Measurements from ENCODE around the gene FUT7.
A peak's percentile ranks its signal among the peaks of the same experiment; 100 is the strongest.

FUT7 gene

GRCh38 chr9:137067860-137068538, 36.1 kb upstream of the FUT7 start (continued):
- TF ChIP-seq, protein P1, sequence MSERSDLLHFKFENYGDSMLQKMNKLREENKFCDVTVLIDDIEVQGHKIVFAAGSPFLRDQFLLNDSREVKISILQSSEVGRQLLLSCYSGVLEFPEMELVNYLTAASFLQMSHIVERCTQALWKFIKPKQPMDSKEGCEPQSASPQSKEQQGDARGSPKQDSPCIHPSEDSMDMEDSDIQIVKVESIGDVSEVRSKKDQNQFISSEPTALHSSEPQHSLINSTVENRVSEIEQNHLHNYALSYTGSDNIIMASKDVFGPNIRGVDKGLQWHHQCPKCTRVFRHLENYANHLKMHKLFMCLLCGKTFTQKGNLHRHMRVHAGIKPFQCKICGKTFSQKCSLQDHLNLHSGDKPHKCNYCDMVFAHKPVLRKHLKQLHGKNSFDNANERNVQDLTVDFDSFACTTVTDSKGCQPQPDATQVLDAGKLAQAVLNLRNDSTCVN (tag by site-specific recombination; optimal IDR thresholded peaks at IDR 0.05) = no peak
- TF ChIP-seq ZBTB48 (tag by site-specific recombination; IDR thresholded peaks at IDR 0.05) (no peak), ZNF561 (tag by site-specific recombination; IDR thresholded peaks at IDR 0.05; ENCODE audit: borderline replicate concordance) (no peak), BCL11A (tag by site-specific recombination; IDR thresholded peaks at IDR 0.05; ENCODE audit: low read depth) (no peak), ZNF37A (tag by site-specific recombination; IDR thresholded peaks at IDR 0.05) (no peak), ZNF404 (tag by site-specific recombination; IDR thresholded peaks at IDR 0.05) (no peak), ZNF544 (tag by site-specific recombination; IDR thresholded peaks at IDR 0.05) (no peak), ZNF549 (tag by site-specific recombination; IDR thresholded peaks at IDR 0.05) (no peak), ZNF677 (tag by site-specific recombination; IDR thresholded peaks at IDR 0.05) (no peak), ZNF292 (tag by site-specific recombination; IDR thresholded peaks at IDR 0.05; ENCODE audit: borderline replicate concordance, low read depth) (no peak), ZNF121 (tag by site-specific recombination; IDR thresholded peaks at IDR 0.05) (no peak), ZNF529 (tag by site-specific recombination; IDR thresholded peaks at IDR 0.05; ENCODE audit: insufficient replicate concordance) (no peak), SP7 (tag by site-specific recombination; IDR thresholded peaks at IDR 0.05) (no peak), ZNF2 (tag by site-specific recombination; IDR thresholded peaks at IDR 0.05) (peak; percentile 61; the same call in 1 of the 2 replicates), ZNF248 (tag by site-specific recombination; IDR thresholded peaks at IDR 0.05) (no peak), ZNF23 (tag by site-specific recombination; IDR thresholded peaks at IDR 0.05; ENCODE audit: borderline replicate concordance) (no peak), TRIM28 (IDR thresholded peaks at IDR 0.05; ENCODE audit: borderline replicate concordance, low read length) (no peak), ZFP37 (tag by site-specific recombination; IDR thresholded peaks at IDR 0.05) (no peak), ZNF626 (tag by site-specific recombination; IDR thresholded peaks at IDR 0.05) (no peak), ZNF362 (tag by site-specific recombination; IDR thresholded peaks at IDR 0.05) (no peak), ZNF701 (tag by site-specific recombination; IDR thresholded peaks at IDR 0.05) (no peak), ZIC2 (tag by site-specific recombination; IDR thresholded peaks at IDR 0.05) (no peak), ZNF707 (tag by site-specific recombination; IDR thresholded peaks at IDR 0.05) (no peak), ZNF501 (tag by site-specific recombination; IDR thresholded peaks at IDR 0.05) (no peak), ZNF513 (tag by site-specific recombination; IDR thresholded peaks at IDR 0.05) (no peak), ZNF76 (tag by site-specific recombination; IDR thresholded peaks at IDR 0.05; ENCODE audit: borderline replicate concordance, low read depth) (no peak), TCF7L2 (IDR thresholded peaks at IDR 0.05; ENCODE audit: borderline replicate concordance, low read depth, low read length) (no peak)
- TF ChIP-seq, protein P2, sequence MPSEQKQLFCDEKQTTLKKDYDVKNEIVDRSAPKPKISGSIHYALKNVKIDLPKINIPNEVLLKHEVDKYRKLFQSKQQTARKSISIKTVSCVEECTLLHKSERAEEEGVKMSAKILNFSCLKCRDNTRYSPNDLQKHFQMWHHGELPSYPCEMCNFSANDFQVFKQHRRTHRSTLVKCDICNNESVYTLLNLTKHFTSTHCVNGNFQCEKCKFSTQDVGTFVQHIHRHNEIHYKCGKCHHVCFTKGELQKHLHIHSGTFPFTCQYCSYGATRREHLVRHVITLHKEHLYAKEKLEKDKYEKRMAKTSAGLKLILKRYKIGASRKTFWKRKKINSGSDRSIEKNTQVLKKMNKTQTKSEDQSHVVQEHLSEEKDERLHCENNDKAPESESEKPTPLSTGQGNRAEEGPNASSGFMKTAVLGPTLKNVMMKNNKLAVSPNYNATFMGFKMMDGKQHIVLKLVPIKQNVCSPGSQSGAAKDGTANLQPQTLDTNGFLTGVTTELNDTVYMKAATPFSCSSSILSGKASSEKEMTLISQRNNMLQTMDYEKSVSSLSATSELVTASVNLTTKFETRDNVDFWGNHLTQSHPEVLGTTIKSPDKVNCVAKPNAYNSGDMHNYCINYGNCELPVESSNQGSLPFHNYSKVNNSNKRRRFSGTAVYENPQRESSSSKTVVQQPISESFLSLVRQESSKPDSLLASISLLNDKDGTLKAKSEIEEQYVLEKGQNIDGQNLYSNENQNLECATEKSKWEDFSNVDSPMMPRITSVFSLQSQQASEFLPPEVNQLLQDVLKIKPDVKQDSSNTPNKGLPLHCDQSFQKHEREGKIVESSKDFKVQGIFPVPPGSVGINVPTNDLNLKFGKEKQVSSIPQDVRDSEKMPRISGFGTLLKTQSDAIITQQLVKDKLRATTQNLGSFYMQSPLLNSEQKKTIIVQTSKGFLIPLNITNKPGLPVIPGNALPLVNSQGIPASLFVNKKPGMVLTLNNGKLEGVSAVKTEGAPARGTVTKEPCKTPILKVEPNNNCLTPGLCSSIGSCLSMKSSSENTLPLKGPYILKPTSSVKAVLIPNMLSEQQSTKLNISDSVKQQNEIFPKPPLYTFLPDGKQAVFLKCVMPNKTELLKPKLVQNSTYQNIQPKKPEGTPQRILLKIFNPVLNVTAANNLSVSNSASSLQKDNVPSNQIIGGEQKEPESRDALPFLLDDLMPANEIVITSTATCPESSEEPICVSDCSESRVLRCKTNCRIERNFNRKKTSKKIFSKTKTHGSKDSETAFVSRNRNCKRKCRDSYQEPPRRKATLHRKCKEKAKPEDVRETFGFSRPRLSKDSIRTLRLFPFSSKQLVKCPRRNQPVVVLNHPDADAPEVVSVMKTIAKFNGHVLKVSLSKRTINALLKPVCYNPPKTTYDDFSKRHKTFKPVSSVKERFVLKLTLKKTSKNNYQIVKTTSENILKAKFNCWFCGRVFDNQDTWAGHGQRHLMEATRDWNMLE (tag by site-specific recombination; conservative IDR thresholded peaks at IDR 0.05; ENCODE audit: low read depth) = no peak
- TF ChIP-seq, protein P3, sequence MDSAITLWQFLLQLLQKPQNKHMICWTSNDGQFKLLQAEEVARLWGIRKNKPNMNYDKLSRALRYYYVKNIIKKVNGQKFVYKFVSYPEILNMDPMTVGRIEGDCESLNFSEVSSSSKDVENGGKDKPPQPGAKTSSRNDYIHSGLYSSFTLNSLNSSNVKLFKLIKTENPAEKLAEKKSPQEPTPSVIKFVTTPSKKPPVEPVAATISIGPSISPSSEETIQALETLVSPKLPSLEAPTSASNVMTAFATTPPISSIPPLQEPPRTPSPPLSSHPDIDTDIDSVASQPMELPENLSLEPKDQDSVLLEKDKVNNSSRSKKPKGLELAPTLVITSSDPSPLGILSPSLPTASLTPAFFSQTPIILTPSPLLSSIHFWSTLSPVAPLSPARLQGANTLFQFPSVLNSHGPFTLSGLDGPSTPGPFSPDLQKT (IDR thresholded peaks at IDR 0.05; ENCODE audit: borderline replicate concordance, low read depth, low read length) = no peak
- TF ChIP-seq, protein P4, sequence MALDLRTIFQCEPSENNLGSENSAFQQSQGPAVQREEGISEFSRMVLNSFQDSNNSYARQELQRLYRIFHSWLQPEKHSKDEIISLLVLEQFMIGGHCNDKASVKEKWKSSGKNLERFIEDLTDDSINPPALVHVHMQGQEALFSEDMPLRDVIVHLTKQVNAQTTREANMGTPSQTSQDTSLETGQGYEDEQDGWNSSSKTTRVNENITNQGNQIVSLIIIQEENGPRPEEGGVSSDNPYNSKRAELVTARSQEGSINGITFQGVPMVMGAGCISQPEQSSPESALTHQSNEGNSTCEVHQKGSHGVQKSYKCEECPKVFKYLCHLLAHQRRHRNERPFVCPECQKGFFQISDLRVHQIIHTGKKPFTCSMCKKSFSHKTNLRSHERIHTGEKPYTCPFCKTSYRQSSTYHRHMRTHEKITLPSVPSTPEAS (tag by site-specific recombination; IDR thresholded peaks at IDR 0.05) = no peak

Data from HEK293 (cell line).